NB4 (cell line): ENCODE measurements around the gene NDUFA6.

Experiments used
- DNase-seq: peaks from one replicate; pipeline ENCODE4 v3.0.0; 2010; ENCODE audit warnings: low read depth
- H3K4me3 ChIP-seq: one replicate; pipeline ENCODE4 v1.5.1; 2011; ENCODE audit warnings: mild to moderate bottlenecking, low read depth, low read length, moderate library complexity
- MYC ChIP-seq: IDR thresholded peaks from 2 replicates; pipeline ENCODE4 v1.6.1; 2011; ENCODE audit warnings: low read depth, low read length
- POLR2A ChIP-seq: IDR thresholded peaks from 2 replicates; pipeline ENCODE4 v1.6.1; 2011; ENCODE audit warnings: mild to moderate bottlenecking; ENCODE audit not compliant: insufficient read length; ENCODE audit errors: extremely low read depth
- TF ChIP-seq, protein P1 (sequence below): IDR thresholded peaks from 2 replicates; pipeline ENCODE4 v1.6.1; 2011; ENCODE audit warnings: low read depth, low read length
- TF ChIP-seq, protein P2 (sequence below): IDR thresholded peaks from one replicate; pipeline ENCODE4 v1.5.1; 2012; ENCODE audit warnings: low read depth, low read length

Gene NDUFA6

DNA sequence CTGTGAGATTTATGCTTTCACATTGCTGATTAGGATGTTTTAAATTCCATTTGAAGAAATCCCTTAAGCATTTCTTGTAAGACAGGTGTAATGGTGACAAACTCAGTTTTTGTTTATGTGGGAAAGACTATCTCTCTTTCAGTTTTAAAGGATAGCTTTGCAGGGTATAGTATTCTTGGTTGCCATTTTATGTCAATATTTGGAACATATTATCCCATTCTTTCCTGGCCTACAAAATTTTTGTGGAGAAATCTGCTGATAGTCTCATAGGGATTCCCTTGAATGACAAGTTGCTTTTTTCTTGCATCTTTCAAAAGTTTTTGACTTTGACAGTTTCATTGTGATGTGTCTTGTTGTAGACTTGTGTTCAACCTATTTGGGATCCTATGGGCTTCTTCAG, 48.8 kb downstream of the NDUFA6 start:
- H3K4me3 ChIP-seq = no peak overlapping the region
- TF ChIP-seq MYC (no peak), POLR2A (no peak)
- TF ChIP-seq, protein P1, sequence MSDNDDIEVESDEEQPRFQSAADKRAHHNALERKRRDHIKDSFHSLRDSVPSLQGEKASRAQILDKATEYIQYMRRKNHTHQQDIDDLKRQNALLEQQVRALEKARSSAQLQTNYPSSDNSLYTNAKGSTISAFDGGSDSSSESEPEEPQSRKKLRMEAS = no peak
- TF ChIP-seq, protein P2, sequence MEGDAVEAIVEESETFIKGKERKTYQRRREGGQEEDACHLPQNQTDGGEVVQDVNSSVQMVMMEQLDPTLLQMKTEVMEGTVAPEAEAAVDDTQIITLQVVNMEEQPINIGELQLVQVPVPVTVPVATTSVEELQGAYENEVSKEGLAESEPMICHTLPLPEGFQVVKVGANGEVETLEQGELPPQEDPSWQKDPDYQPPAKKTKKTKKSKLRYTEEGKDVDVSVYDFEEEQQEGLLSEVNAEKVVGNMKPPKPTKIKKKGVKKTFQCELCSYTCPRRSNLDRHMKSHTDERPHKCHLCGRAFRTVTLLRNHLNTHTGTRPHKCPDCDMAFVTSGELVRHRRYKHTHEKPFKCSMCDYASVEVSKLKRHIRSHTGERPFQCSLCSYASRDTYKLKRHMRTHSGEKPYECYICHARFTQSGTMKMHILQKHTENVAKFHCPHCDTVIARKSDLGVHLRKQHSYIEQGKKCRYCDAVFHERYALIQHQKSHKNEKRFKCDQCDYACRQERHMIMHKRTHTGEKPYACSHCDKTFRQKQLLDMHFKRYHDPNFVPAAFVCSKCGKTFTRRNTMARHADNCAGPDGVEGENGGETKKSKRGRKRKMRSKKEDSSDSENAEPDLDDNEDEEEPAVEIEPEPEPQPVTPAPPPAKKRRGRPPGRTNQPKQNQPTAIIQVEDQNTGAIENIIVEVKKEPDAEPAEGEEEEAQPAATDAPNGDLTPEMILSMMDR = no peak
- DNase-seq = no peak

DNA sequence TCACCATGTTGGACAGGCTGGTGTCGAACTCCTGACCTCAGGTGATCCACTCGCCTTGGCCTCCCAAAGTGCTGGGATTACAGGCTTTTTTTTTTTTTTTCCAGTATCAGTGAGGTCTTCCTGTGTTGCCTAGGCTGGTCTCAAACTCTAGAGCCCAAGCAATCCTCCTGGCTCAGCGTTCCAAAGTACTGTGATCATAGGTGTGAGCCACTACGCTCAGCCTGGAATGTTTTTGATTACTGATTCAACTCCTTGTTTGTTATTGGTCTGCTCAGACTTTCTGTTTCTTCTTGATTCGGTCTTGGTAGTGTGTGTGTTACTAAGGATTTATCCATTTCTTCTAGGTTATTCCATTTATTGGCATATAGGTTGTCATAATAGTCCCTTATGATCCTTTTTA, 51.3 kb downstream of the NDUFA6 start:
- TF ChIP-seq POLR2A (no peak), MYC (no peak)
- TF ChIP-seq, protein P1 = no peak
- TF ChIP-seq, protein P2 = no peak
- no peak for DNase-seq

More for the DNA sequence above, 51.3 kb downstream of the NDUFA6 start:
- H3K4me3 ChIP-seq = no peak overlapping the region
